Epithelial cell of proximal tubule (primary cell): ENCODE data around the gene PIRT. TPM values are rescaled to one million over a fixed set of nuclear protein-coding genes. Genes with fewer than 3 reads are reported as not detected.

ENCODE experiments used
- DNase-seq: peaks from one replicate; pipeline ENCODE4 v3.0.0-alpha.2; 2011; ENCODE audit warnings: low read depth
- H3K4me3 ChIP-seq: 2 replicates; pipeline ENCODE4 v1.5.1; 2011; ENCODE audit warnings: low read depth, mild to moderate bottlenecking, low read length
- total RNA-seq: library from RNA; depleted of rRNA; stranded (reverse); fragments of >200 nt; gene quantifications from 2 replicates; pipeline ENCODE4 v1.2.3, GENCODE V29; 2015
- TF ChIP-seq, protein P1 (sequence below): conservative IDR thresholded peaks from 2 replicates; pipeline ENCODE4 v1.5.1; 2012; ENCODE audit warnings: low read depth, mild to moderate bottlenecking, low read length

The PIRT gene
- total RNA-seq, 1 donor from 2014 or later: not detected

- DNase-seq: no peak
Observed at GRCh38 chr17:10821770-10822169, 16.1 kb downstream of the PIRT start.

DNA sequence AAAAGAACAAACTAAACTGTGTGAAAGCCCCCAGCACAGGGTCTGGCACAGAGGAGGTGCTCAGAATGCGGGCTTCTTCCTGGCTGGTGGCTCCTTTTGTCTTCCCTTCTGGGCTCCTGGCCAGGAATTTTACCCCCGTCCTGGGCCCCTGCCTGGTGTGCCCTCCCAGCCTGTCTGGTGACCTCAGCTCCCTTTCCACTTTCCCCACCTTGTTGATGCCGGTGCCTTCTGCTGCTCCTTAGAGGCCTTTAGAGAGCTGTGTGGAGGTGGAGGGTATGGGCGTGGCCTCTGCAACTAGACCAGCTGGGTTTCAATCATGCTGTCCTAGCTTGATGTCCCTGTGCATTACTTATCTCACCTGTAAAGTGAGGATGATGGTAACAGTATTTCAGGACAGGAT is 16.8 kb downstream of the PIRT start:
- DNase-seq: no peak
- TF ChIP-seq, protein P1, sequence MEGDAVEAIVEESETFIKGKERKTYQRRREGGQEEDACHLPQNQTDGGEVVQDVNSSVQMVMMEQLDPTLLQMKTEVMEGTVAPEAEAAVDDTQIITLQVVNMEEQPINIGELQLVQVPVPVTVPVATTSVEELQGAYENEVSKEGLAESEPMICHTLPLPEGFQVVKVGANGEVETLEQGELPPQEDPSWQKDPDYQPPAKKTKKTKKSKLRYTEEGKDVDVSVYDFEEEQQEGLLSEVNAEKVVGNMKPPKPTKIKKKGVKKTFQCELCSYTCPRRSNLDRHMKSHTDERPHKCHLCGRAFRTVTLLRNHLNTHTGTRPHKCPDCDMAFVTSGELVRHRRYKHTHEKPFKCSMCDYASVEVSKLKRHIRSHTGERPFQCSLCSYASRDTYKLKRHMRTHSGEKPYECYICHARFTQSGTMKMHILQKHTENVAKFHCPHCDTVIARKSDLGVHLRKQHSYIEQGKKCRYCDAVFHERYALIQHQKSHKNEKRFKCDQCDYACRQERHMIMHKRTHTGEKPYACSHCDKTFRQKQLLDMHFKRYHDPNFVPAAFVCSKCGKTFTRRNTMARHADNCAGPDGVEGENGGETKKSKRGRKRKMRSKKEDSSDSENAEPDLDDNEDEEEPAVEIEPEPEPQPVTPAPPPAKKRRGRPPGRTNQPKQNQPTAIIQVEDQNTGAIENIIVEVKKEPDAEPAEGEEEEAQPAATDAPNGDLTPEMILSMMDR: no peak
- H3K4me3 ChIP-seq: no peak overlapping the region

More at GRCh38 chr17:10821770-10822169, 16.1 kb downstream of the PIRT start:
- no peak overlapping the region for H3K4me3 ChIP-seq
- TF ChIP-seq, protein P1: no peak

- DNase-seq: no peak
- no peak overlapping the region for H3K4me3 ChIP-seq
- TF ChIP-seq, protein P1: no peak
Observed at GRCh38 chr17:10815319-10815718, 22.6 kb downstream of the PIRT start.

GRCh38 chr17:10814075-10814474 is 23.8 kb downstream of the PIRT start:
- no peak for DNase-seq
- no peak overlapping the region for H3K4me3 ChIP-seq
- TF ChIP-seq, protein P1: no peak

GRCh38 chr17:10812674-10813073 is 25.2 kb downstream of the PIRT start:
- DNase-seq: no peak
- TF ChIP-seq, protein P1: no peak
- no peak overlapping the region for H3K4me3 ChIP-seq

- no peak for DNase-seq
- no peak overlapping the region for H3K4me3 ChIP-seq
- TF ChIP-seq, protein P1: no peak
Observed at GRCh38 chr17:10809605-10810004, 28.3 kb downstream of the PIRT start.

GRCh38 chr17:10807704-10808128 is 30.2 kb downstream of the PIRT start:
- DNase-seq: no peak
- TF ChIP-seq, protein P1: no peak
- H3K4me3 ChIP-seq: no peak overlapping the region
